Fibroblast of lung (primary cell): ENCODE measurements around the gene GBA3. TPM values are rescaled to one million over a fixed set of nuclear protein-coding genes. Genes with fewer than 3 reads are reported as not detected.

ENCODE experiments used
- DNase-seq, 2 donors: peaks; one replicate each; pipeline versions ENCODE4 v3.0.0 to v3.0.0-alpha.2; 2010; ENCODE audit warnings: low read depth in 2 of 2
- H2AFZ ChIP-seq: 2 replicates; pipeline ENCODE4 v1.5.1; 2012; ENCODE audit warnings: low read length, control low read depth, inconsistent platforms
- H3K27ac ChIP-seq: 2 replicates; pipeline ENCODE4 v1.5.1; 2011; ENCODE audit warnings: low read length, control low read depth; ENCODE audit not compliant: insufficient read depth
- H3K27me3 ChIP-seq: 2 replicates; pipeline ENCODE4 v1.5.1; 2011; ENCODE audit warnings: mild to moderate bottlenecking, low read length; ENCODE audit not compliant: control insufficient read depth, insufficient read depth
- H3K36me3 ChIP-seq: 2 replicates; pipeline ENCODE4 v1.5.1; 2011; ENCODE audit warnings: low read length; ENCODE audit not compliant: control insufficient read depth, insufficient read depth
- H3K4me1 ChIP-seq: 2 replicates; pipeline ENCODE4 v1.5.1; 2011; ENCODE audit warnings: low read length; ENCODE audit not compliant: control insufficient read depth, insufficient read depth; ENCODE audit errors: extremely low read depth
- H3K4me2 ChIP-seq: 2 replicates; pipeline ENCODE4 v1.5.1; 2011; ENCODE audit warnings: low read length, control low read depth; ENCODE audit not compliant: insufficient read depth; ENCODE audit errors: extremely low read depth
- H3K4me3 ChIP-seq, 4 experiments: fragments of 200-600 bp in 1 of 4; sonication (generic) in 1 of 4; replicated peaks in 1 of 4; 2 replicates each; pipeline ENCODE4 v1.5.1; 2011 to 2016; ENCODE audit warnings: low read length in 4 of 4, low read depth in 3 of 4, mild to moderate bottlenecking in 3 of 4, control low read depth in 2 of 4, inconsistent platforms in 1 of 4, mixed read lengths in 1 of 4; ENCODE audit not compliant: insufficient read depth in 1 of 4; ENCODE audit errors: control extremely low read depth in 1 of 4
- H3K79me2 ChIP-seq: 2 replicates; pipeline ENCODE4 v1.5.1; 2012; ENCODE audit warnings: mild to moderate bottlenecking, low read length, inconsistent platforms; ENCODE audit not compliant: control insufficient read depth, insufficient read depth
- H3K9ac ChIP-seq: 2 replicates; pipeline ENCODE4 v1.5.1; 2011; ENCODE audit warnings: mild to moderate bottlenecking, low read length, control low read depth; ENCODE audit not compliant: insufficient read depth
- H3K9me3 ChIP-seq: 2 replicates; pipeline ENCODE4 v1.5.1; 2012; ENCODE audit warnings: low read depth, low read length; ENCODE audit not compliant: control insufficient read depth, insufficient read depth
- H4K20me1 ChIP-seq: 2 replicates; pipeline ENCODE4 v1.5.1; 2011; ENCODE audit warnings: low read length; ENCODE audit not compliant: control insufficient read depth, insufficient read depth; ENCODE audit errors: extremely low read depth
- CTCF ChIP-seq, 2 donors: IDR thresholded peaks in 1 of 2; conservative IDR thresholded peaks in 1 of 2; 1 replicate in 1 of 2; 2 replicates in 1 of 2; pipeline ENCODE4 v1.5.1; 2011 to 2012; ENCODE audit warnings: low read length in 2 of 2, control low read depth in 1 of 2, inconsistent platforms in 1 of 2, low read depth in 1 of 2, mild to moderate bottlenecking in 1 of 2
- EZH2 ChIP-seq: IDR thresholded peaks from 2 replicates; pipeline ENCODE4 v1.5.1; 2012; ENCODE audit warnings: low read length, control low read depth, mild to moderate bottlenecking; ENCODE audit errors: missing control alignments
- polyA plus RNA-seq, 2 donors: library from polyadenylated mRNA; depleted of rRNA in 1 of 2; stranded (reverse) in 1 of 2; unstranded in 1 of 2; fragments of >200 nt; gene quantifications; 2 replicates each; pipeline ENCODE4 v1.2.1, GENCODE V29; 2011 to 2012; ENCODE audit warnings: missing spikeins in 1 of 2
- total RNA-seq: library from RNA; depleted of rRNA; stranded (reverse); fragments of >200 nt; gene quantifications from 2 replicates; pipeline ENCODE4 v1.2.1, GENCODE V29; 2014

GBA3 gene
- total and polyA plus RNA-seq, 2 donors (not counting 1 experiment from before 2014, with no cell fraction given): not detected

GRCh38 chr4:22712105-22712504 lies 19.4 kb downstream of the GBA3 start:
- Histone ChIP-seq H3K27ac (no peak overlapping the region), H3K4me1 (no peaks in the 10 kb centered on the region), H3K79me2 (no peaks in the 10 kb centered on the region), H3K4me3 (no peak overlapping the region), H2AFZ (no peak overlapping the region), H3K4me2 (no peak overlapping the region), H4K20me1 (no peaks in the 10 kb centered on the region), H3K9ac (no peak overlapping the region), H3K9me3 (no peaks in the 10 kb centered on the region), H3K27me3 (no peaks in the 10 kb centered on the region), H3K36me3 (no peaks in the 10 kb centered on the region)
- no peak for DNase-seq
- TF ChIP-seq CTCF (conservative IDR thresholded peaks at IDR 0.05 in 1 of 2, IDR thresholded peaks at IDR 0.05 in 1 of 2; ENCODE audit: low read depth in 1 of 2, low read length in 2 of 2): no peak
- TF ChIP-seq EZH2: no peak

- Histone ChIP-seq H2AFZ (no peak overlapping the region), H3K36me3 (no peaks in the 10 kb centered on the region), H3K27ac (no peak overlapping the region), H4K20me1 (no peaks in the 10 kb centered on the region), H3K27me3 (no peaks in the 10 kb centered on the region), H3K79me2 (no peaks in the 10 kb centered on the region), H3K4me3 (no peak overlapping the region), H3K9ac (no peak overlapping the region), H3K9me3 (no peaks in the 10 kb centered on the region), H3K4me2 (no peak overlapping the region), H3K4me1 (no peaks in the 10 kb centered on the region)
- TF ChIP-seq EZH2 (no peak), CTCF (conservative IDR thresholded peaks at IDR 0.05 in 1 of 2, IDR thresholded peaks at IDR 0.05 in 1 of 2; ENCODE audit: low read depth in 1 of 2, low read length in 2 of 2) (no peak)
- DNase-seq: no peak
Measured at GRCh38 chr4:22712529-22712928, 19.8 kb downstream of the GBA3 start.

- H3K9ac ChIP-seq: no peak overlapping the region
- H2AFZ ChIP-seq: no peak overlapping the region
- H3K9me3 ChIP-seq: no peaks in the 10 kb centered on the region
- no peaks in the 10 kb centered on the region for H3K36me3 ChIP-seq
- no peak for TF ChIP-seq EZH2
- TF ChIP-seq CTCF (conservative IDR thresholded peaks at IDR 0.05 in 1 of 2, IDR thresholded peaks at IDR 0.05 in 1 of 2; ENCODE audit: low read depth in 1 of 2, low read length in 2 of 2): no peak
- no peak overlapping the region for H3K4me3 ChIP-seq
- no peaks in the 10 kb centered on the region for H3K27me3 ChIP-seq
- no peak overlapping the region for H3K4me2 ChIP-seq
- no peaks in the 10 kb centered on the region for H3K79me2 ChIP-seq
- DNase-seq: no peak
- no peaks in the 10 kb centered on the region for H3K4me1 ChIP-seq
- no peak overlapping the region for H3K27ac ChIP-seq
- no peaks in the 10 kb centered on the region for H4K20me1 ChIP-seq
Measured at GRCh38 chr4:22713841-22714240, 21.1 kb downstream of the GBA3 start.
